GM19455 (cell line): Measurements from ENCODE around the gene IFNG.
"Not testable (repeated sequence)": the region's sequence is repeated elsewhere in the genome, so short reads cannot be mapped to it uniquely, and the experiment has no call there.

ENCODE experiments used
- ATAC-seq: cut with Tn5 transposase; IDR thresholded peaks from one replicate; pipeline ENCODE4 v1.9.1; 2021; ENCODE audit not compliant: unreplicated experiment

IFNG gene

GRCh38 chr12:68159681-68160304 is at the start of gene IFNG:
Gene IFNG (minus strand): TSS chr12:68159740. CDS start chr12:68159615, 125 bp downstream.
- ATAC-seq, result peak; percentile 51

GRCh38 chr12:68209048-68209728 is 49.6 kb upstream of the IFNG start:
- ATAC-seq, result not testable (repeated sequence)

- no peak for ATAC-seq
Observed at GRCh38 chr12:68207276-68207675, 47.7 kb upstream of the IFNG start.

- no peak for ATAC-seq
Observed at GRCh38 chr12:68206446-68206845, 46.9 kb upstream of the IFNG start.

- no peak for ATAC-seq
Observed at GRCh38 chr12:68203460-68203875, 43.9 kb upstream of the IFNG start.

- ATAC-seq, result no peak
Observed at GRCh38 chr12:68200854-68201253, 41.3 kb upstream of the IFNG start.

GRCh38 chr12:68199127-68199526 is 39.6 kb upstream of the IFNG start:
- no peak for ATAC-seq

GRCh38 chr12:68198507-68199086 is 39.1 kb upstream of the IFNG start:
- no peak for ATAC-seq

- no peak for ATAC-seq
Observed at GRCh38 chr12:68190301-68190700, 30.8 kb upstream of the IFNG start.

GRCh38 chr12:68189821-68190242 is 30.3 kb upstream of the IFNG start:
- no peak for ATAC-seq

GRCh38 chr12:68185598-68185997 is 26.1 kb upstream of the IFNG start:
- no peak for ATAC-seq

GRCh38 chr12:68180792-68181744 is 21.5 kb upstream of the IFNG start:
- no peak for ATAC-seq

GRCh38 chr12:68178774-68179439 is 19.4 kb upstream of the IFNG start:
- no peak for ATAC-seq

- no peak for ATAC-seq
Observed at GRCh38 chr12:68178184-68178583, 18.6 kb upstream of the IFNG start.

GRCh38 chr12:68177562-68177961 is 18.0 kb upstream of the IFNG start:
- ATAC-seq, result no peak

- ATAC-seq, result no peak
Observed at GRCh38 chr12:68176257-68176656, 16.7 kb upstream of the IFNG start.

- peak; percentile 72 for ATAC-seq
Observed at GRCh38 chr12:68175557-68176061, 16.1 kb upstream of the IFNG start.

GRCh38 chr12:68174761-68175160 is 15.2 kb upstream of the IFNG start:
- ATAC-seq, result not testable (repeated sequence)

GRCh38 chr12:68173792-68174191 is 14.3 kb upstream of the IFNG start:
- ATAC-seq, result no peak

- ATAC-seq, result no peak
Observed at GRCh38 chr12:68170726-68171125, 11.2 kb upstream of the IFNG start.
